Measurements from ENCODE around the gene MFSD12.

DNA sequence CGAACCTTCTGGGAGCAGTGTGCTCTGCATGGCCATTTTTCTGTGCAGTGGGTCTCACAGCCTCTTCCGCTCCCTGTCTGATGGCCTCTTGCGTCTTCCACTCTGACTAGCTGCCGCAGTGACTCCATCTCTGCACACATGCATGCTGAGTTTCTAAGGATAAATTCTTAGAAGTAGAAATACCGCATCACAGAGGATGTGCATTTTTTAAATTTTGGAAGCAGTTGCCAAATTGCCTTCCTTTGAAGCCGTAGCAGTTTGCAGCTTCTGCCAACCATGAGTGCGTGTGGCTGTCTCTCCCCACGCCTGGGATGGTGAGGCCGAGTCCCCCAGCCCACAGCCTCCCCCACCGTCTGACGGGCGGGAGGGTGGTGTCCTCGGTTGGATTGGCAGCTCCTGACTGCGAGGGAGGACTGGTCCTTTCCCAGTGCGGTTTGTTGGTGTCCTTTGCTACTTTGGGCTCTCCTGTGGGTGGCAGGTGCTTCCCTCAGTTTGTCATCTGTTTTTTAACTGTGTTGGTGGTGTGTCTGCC, 41.4 kb downstream of the MFSD12 start:
- no peak for TF ChIP-seq ELK4 (IDR thresholded peaks at IDR 0.05; ENCODE audit: borderline replicate concordance, low read depth, low read length)
- TF ChIP-seq KLF10 (tag by site-specific recombination; IDR thresholded peaks at IDR 0.05) = no peak
- TF ChIP-seq PBX3 (CRISPR knock-in tag; IDR thresholded peaks at IDR 0.05) = no peak
- TF ChIP-seq ZNF768 (tag by site-specific recombination; IDR thresholded peaks at IDR 0.05) = no peak
- no peak for TF ChIP-seq RBAK (tag by site-specific recombination; IDR thresholded peaks at IDR 0.05)
- TF ChIP-seq, protein P1, sequence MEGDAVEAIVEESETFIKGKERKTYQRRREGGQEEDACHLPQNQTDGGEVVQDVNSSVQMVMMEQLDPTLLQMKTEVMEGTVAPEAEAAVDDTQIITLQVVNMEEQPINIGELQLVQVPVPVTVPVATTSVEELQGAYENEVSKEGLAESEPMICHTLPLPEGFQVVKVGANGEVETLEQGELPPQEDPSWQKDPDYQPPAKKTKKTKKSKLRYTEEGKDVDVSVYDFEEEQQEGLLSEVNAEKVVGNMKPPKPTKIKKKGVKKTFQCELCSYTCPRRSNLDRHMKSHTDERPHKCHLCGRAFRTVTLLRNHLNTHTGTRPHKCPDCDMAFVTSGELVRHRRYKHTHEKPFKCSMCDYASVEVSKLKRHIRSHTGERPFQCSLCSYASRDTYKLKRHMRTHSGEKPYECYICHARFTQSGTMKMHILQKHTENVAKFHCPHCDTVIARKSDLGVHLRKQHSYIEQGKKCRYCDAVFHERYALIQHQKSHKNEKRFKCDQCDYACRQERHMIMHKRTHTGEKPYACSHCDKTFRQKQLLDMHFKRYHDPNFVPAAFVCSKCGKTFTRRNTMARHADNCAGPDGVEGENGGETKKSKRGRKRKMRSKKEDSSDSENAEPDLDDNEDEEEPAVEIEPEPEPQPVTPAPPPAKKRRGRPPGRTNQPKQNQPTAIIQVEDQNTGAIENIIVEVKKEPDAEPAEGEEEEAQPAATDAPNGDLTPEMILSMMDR (tag by site-specific recombination; IDR thresholded peaks at IDR 0.05) = no peak
- TF ChIP-seq ZNF274 (IDR thresholded peaks at IDR 0.05; ENCODE audit: low read length) = no peak
- no peak for TF ChIP-seq ZNF274 (tag by site-specific recombination; IDR thresholded peaks at IDR 0.05; ENCODE audit: borderline replicate concordance)

Measured in HEK293 (cell line).